Umbilical cord (tissue), 2 donors: ENCODE measurements around the gene RPAP3. TPM values are rescaled to one million over a fixed set of nuclear protein-coding genes. Genes with fewer than 3 reads are reported as not detected.

Experiments
- DNase-seq: peaks from one replicate; pipeline ENCODE4 v3.0.0-alpha.2; 2015; ENCODE audit warnings: low spot score
- total RNA-seq: library from RNA; depleted of rRNA; stranded (reverse); fragments of >200 nt; gene quantifications from one replicate; pipeline ENCODE4 v1.2.3, GENCODE V29; 2014; ENCODE audit warnings: low replicate concordance; ENCODE audit not compliant: insufficient read depth

Gene RPAP3
- total RNA-seq, 1 donor from 2014 or later, result 49.6 TPM

DNA sequence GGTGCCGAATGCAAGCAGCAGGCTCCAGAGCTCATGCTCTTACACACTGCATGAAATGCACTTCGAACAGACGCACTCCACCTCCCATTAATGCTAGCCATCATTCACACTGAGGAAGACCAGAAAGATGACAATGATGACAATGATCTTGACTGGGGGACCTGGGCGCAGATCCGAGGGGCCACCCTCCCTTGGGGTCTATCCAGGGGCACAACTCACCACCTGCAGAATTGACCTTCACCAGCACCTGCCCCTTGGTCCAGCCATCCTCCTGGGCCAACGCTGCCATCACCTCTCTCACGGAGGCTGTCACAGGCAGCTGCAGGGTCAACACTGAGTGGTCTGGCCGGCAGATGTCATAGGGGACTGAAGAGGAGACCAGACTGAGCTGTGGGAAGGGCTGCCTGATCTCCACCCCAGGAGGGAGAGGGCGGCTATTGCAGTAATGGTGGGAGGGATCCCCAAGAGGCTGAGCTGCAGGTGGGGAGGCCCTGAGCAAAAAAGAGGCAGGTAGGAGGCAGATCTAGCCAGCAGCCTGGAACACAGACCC lies 37.6 kb upstream of the RPAP3 start:
- no peak for DNase-seq

DNA sequence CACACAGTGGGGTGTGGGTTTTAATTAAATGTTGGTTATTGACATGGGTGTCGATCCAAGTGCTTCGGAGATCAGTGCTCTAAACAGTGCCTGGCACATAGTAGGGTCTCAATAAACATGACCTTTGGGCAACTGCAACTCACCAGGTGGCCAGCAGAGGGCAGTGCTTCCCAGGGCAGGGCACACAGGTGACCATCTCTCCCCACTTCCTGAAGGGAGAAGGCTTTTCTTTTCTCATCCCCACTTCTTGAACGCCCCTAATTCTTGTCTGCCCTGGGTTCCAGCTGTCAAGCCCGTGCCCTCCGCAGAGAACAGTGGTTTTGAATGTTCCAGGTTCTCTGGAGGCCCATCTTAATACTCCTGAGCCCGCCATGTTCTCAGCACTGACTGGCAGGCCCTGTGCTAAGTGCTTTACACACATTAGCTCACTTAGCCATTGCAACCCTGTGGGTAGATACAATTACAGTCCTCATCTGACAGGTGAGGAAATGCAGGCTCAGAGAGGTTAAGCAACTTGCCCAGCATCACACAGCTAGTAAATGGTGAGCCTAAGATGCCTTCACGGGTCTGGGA lies 36.5 kb upstream of the RPAP3 start:
- no peak for DNase-seq

DNA sequence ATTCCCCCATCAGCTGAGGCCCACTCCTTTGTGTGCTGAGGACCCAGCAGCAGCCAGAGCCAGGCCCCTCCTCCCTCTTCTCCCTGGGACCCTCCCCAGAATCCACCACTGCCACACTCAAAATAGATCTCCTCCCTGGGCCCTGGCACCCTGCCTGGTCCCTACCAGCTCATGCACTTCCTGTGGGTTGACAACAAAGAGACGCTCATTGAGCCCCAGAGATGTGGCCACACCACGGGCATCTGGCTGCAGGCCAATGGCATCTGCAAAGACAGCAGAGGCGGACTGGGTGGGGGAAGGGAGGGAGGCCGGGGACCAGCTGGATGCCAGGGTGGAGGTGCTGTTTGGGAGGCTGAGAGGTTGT lies 35.5 kb upstream of the RPAP3 start:
- DNase-seq, result peak; percentile 34

DNA sequence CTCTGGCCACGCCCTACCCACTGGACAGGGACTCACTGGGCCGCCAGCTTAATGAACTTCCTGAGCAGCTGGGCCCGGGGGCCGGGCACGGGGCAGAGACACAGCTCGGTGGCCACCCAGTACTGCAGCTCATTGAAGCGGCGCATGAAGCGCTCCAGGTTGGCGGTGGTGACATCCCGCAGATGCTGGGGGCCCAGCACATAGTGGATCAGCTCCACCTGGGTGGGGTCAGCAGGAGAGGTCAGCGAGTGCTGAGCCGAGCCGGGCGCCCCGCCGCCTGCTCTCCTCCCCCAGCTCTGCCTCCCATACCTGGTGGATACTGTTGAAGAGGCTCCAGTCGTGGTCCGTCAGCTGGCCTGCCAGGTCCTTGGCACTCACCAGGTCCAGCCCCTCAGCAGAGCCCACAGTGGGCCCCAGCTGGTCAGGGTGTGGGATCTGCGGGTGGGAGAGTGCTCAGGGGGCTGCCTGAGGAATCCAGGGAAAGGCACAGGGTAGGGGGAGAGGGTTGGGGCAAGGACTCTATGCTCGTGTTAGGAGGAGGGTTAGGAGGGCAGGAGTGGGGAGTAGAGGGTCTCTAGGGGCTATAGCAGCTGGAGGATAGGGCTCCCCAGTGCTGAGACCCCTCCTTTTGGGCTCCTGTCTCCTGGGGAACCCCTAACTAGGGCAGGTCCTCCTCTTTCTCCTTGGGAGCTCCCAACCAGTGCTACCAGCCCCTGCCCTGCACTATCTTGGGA lies 34.9 kb upstream of the RPAP3 start:
- no peak for DNase-seq

DNA sequence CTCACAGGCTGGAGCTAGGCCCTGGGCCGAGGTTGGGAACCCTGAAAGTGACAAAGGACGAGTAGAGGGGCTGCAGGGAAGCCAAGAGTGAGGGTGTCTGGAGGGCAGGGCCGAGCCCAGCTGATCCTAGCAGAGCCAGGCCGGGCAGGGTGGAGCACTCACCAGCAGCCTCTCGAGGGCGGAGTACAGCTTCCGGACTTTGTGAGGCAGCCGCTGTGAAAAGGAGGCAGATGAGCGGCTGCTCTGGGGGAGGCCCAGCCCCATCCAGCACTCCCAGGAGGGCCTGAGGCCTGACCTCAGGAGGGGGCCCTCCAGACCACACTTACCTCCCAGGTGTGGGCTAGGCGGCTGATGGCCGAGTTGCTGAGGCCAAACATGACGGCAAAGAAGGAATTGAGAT lies 34.1 kb upstream of the RPAP3 start:
- DNase-seq, result no peak

DNA sequence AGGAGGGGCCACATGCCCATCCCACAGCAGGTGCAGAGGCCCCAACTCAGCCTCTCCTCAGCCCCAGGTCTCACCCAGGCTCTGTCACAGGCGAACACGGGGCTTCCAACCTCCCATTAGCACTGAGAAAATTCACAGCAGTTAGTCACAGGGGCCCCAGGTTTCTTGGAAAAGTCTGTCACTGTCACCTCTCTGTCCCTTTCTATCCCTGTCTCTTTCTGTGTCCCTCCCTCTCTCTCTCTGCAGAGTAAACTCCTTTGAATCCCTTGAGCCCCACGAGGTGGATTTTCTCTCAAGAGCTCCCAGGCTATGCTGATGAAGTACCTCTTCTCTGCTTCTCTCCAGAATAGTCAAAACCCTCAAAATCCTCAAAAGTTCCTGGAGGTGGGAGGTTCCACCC lies 33.5 kb upstream of the RPAP3 start:
- DNase-seq, result no peak

DNA sequence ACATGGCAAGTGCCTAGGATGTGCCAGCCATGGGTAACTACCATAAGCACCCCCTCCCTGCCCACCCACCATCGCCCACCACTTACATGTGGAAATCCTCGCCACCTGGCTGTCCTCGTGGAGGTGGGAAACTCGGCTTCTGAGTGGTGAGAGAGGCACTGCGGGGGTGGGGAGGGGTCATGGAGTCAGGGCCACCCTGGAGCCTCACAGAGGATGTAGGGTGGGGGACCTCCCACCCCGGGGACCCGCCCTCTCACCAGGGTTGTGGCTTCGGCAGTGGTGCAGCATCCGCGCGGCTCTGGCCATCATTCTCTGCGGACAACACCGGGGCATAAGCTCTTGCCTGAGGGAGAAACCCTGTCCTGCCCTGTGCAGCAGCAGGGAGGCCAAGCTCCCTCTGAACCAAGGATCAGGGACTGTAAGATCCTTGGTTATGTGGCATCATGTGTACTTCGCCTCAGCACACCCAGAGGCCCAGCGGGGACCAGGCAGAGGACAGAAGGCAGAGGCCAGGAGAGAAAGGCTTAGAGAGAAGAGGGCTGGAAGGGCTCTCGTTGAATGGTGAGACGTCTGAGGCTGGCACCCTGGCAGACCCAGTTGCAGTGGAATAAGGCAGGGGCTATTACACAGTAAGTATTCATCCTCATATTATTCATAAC lies 32.2 kb upstream of the RPAP3 start:
- DNase-seq, result no peak

DNA sequence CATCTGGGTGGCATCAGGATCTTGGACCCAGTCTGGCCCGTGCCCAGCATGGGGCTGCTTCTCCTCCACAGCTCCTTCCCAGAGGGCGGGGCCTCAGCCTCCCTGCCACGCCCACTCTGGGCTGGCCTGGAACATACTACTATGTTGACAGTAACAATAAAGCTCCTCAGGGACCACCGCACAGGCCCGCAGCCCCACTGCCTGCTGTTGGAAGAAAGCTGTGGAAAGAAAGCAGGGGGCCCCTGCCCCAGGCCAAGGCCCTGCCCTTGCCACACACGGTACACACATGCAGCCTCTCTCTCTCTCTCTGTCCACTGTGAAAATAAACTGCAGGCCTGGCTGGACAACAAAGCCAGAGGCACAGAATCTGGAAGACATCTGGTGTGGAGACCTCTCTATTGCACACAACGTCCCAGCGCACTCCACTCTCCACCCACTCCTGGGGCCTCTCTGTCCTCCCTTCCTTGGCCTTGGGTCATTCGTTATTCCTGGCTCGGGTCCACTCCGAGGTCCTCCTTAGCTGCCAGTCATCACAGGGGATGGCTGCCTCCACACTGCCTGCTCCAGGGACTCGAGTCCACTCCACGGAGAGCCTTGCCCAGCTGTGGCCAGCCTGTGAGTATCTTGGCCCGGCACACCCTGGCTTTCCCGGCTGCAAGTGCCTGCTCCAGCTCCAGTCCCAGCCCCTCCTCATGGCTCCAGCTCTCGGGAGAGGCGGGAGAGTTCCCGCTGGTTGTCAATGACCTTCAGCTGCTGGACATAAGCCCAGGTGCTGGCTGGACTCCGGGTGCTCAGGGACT lies 31.2 kb upstream of the RPAP3 start:
- peak; percentile 76 for DNase-seq

DNA sequence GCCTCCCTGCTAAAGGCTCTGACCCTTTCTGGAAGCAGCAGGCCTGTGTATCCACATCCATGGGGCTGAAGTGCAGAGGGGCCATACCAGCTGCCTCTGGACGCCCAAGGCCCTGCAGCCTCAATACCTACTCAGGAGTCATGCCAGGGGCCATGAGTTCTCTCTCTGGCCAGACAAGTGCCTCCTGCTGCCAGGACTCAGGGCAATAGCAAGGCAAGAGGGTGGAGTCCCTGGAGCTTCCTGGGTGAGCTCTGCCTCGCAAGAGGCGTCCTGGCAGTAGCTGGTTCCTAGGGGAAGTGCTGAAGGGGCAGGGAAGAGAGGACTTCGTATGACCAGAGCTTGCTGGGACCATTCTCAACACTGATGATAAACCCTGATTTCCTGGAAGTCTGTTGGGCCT lies 30.4 kb upstream of the RPAP3 start:
- DNase-seq, result no peak

DNA sequence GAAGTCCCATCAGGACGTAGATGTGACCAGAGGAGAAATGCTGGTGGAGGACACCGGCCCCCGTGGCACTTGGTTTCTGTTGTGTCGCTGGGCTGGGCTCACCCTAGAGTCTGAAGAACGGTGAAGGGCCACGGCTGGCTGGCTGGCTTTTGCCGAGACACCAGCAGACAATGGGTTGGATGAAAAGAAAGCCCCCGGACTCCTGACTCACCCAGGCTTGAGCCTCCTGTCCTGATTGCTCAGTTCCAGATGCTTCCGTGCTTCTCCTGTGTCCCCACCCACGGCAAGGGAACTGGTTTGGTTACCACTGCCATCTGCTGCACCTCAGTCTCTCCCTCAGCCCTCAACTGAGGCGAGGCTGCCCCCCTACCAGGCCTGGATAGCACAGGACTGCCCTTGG lies 29.8 kb upstream of the RPAP3 start:
- DNase-seq, result no peak

DNA sequence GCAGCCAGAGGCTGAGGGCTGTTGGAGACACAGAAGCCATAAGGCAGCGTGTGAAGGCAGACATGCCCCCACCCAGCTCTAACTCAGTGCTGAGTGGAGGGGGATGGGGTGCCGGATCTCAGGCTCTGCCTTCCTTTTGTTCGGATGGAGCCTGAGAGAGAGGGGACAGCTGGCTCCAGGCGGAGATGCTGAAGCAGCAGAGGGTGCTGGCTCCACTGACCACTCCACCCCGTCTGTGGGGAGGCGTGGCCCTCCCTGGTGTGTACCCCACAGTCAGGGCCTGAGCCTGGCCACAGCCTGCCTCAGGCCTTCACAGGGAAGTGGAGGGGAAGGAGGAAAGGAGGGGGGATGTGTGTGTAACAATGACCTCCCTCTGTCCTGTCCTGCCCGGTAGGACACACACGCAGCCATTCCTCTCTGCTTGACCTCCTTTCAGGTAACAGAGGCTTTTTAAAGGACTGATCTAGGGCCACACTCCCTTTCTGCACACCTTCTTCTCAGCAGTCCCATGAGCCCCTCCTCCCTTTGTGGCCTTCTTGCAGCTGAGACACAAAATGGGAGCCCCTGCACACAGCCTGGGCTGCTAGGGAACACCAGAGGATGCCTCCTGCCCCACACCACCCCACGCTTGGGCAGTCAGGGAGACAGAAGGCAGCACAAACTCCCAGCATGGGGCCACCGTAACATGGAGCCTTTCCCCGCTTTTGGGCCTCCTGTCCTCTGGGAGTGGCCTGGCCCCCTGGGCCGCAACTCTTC lies 29.1 kb upstream of the RPAP3 start:
- DNase-seq, result peak; percentile 47

DNA sequence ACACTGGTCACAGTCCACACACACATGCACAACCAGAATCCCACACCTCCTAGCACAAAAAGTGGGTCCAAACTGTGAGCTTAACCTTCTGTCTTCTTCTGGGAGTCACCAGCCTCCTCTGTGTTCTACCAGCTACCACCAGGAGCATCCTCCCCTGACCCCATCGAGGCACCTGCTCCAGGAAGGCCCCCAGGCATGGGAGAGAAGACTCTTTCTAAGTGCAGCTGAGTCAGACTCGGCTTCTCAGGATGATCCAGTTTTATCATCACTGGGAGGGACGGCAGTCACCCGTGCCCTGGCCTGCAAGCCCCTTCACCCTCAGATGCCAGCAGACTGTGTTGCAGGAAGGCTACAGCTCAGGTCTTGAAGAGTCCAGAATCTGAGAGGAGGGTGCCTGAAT lies 27.3 kb upstream of the RPAP3 start:
- DNase-seq, result no peak

DNA sequence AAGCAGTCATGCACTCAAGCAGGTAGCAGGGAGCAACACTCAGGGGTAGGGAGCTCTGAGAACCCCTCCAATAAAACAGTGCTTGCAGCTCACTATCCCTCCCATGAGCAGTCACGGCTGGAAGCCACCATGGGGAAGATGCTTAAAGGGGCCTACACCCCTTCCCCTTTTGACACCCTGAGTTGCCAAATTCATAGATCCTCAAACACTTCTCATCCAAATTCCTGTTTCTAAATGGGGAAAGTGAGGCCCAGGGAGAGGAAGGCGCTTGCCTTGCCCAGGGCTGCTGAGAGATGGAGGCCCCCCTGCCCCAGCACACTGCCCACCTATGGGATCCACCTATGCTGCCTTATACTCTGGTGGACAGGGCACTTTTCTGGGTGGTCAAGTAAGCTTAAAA lies 26.7 kb upstream of the RPAP3 start:
- no peak for DNase-seq

DNA sequence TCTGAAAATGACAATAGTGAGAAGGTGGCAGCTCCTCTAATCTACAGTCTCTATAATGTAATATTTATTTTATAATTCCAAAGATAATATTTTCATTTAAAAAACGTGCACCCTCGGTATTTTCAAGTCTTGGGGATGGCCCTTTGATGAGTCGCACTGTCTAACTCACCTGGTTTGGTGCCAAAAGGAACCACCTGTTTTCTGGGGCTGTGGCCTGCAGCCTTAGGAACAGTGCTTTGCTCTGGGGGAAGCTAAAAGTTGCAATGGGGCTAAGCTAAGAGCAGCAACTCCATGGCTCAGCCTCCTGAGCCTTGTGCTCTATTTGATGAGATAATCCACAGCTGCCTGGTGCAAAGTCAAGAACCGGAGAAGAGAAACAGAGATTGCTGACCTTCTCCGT lies 25.9 kb upstream of the RPAP3 start:
- DNase-seq, result no peak

DNA sequence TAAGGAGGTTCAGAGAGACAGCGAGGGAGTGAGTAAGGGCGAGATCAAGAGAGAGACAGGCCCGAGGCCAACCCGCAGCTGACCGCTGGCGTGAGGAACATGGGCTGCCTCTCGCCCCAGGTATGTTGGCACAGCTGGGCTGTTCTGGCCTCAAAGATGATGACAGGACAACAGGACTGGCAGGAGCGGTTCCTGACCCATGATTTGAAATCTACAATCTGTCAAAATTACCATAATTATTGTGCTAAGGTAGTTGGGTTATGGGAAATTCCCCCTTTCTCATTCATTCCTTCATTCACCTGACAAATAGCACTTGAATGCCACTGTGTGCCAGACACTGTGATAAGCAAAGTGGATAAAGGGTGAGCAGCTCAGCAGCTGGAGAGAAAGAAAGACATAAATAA lies 24.5 kb upstream of the RPAP3 start:
- DNase-seq, result no peak

DNA sequence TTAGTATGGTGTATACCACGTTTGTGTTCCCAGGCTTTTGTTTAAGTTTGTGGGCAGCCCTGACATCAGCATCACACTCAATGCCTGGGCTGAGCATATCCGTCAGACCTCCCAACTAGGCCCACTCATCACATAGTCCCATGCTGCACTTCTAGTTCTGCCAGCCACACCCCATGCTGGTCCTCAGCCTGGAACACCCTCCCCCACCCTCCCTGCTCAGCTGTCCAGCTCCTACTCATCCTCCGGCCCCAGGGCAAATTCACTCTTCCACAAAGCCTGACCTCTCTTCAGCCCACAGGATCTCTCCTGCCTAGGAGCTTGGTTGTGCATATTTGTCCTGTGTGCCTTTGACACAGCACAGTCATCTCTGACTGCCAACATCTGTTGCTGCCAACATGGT lies 23.4 kb upstream of the RPAP3 start:
- no peak for DNase-seq

DNA sequence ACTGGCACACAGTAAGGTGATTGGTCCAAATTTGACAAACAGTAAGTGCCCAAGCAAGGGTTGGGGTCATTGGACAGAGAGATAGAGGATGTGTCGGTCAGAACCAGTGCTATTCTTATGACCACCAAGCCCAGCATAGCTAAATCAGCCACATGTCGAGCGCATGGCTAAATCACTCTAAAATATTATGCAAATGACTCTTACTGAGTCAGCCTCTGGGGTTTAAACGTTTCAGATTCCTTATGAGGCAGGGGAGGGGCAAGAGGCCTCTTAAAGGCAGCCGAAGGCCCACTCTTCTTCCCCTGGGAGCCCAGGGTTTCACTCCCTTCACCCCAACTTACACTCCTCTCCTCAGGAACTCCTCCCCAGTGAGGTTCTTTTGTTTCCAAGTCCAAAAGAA lies 20.1 kb upstream of the RPAP3 start:
- DNase-seq, result peak; percentile 55

DNA sequence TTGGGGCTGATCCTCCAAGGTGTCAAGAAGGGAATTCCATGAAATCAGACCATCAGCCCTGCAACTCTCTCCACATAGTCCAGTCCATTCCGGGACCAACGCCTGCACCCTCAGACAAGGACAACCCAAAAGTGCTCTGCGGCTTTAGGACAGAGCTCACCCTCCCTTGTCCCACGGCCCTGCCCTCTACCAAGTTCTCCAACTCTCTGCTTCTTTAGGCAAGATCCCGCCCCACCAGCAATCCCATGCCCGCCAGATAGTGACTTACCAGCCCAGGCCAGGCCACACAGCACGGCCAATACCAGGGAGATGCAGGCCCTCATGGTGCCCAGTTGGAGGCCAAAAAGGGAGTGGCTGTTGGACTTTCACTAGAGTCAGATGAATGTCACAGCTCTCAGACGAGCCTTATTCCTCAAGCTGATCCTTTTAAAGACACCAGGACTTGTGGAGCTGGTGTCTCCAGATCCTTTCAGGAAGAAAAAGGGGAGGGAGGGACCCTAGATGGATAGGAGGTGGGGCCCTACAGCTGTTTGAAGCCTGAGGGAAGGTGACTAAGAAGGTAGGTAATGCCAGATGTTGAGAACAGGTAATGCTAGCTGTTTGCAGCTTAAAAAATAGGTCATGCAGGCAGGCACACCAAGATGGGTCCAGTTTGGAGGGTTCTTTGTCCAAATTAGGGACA lies 19.4 kb upstream of the RPAP3 start, which contains the start of gene ENDOU:
ENDOU (minus strand) TSS at position 400 of the 682 bp plus-strand sequence; CDS start at position 323, 77 bp downstream.
- no peak for DNase-seq

DNA sequence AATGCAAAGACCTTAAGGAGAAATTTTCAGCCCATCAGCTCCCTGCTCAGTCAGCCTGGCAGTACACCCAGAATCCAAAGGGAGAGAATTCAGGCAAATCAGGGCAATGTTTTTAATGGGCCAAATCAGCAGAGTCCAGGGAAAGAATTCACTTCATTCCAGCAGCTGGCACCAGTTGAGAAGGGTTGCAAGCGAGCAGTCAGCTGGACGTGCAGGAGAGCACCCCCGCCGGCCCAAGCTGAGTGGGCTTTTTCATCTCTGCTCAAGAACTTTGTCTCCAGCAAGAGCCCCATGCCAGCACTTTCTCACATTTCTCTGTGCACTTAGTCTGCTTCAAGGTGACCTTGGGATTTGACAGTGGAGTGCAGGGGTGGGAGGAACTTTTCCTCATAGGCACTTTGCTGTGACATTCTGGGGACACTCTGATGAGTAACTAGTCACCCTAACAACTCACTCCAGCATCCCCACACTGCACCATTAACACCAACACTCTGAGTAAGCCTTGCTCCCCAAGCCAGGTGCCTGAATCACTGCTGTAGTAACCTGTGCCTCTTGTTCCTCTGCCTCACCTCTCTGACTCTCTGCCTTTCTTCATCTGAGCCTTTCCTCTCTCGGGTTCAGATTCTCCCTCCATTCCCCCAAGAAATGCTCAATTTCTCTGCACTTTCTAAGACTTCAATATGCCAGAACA lies 17.3 kb upstream of the RPAP3 start:
- no peak for DNase-seq
